DMS153 (cell line): ENCODE measurements around the gene DHODH.
A peak's percentile ranks its signal among the peaks of the same experiment; 100 is the strongest.

ENCODE experiments used
- DNase-seq: peaks from one replicate; lab custom pipeline; 2025; lab: John Stamatoyannopoulos, UW

Gene DHODH

DNA sequence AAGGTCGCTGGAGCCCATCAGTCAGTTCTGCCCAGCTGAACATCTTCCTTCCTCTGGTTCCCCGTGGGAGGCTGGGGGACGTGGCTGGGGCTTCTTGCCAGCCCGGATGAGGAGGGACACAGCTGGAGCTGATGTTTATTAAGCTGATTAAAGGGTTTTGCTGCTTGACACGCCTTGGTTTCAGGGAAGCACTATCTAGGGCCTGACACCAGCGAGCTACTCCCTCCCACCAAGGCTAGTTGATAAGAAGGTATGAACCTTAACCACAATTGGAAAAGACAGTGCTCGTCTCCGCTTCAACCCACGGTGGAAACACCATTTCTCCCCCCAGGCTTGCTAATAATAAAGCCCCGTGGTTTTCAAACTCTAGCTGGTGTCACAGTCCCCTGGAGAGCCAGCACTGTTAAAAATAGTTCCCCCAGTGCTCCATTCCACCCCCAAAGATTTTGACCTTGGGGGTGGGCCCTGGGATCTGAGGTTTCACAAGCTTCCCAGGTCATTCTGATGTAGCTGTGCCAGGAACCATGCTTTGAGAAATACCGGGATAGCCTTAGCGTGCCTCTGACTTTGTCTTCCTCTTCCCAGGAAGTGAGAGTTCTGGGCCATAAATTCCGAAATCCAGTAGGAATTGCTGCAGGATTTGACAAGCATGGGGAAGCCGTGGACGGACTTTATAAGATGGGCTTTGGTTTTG is 5.5 kb downstream of the DHODH start:
- no peak for DNase-seq

DNA sequence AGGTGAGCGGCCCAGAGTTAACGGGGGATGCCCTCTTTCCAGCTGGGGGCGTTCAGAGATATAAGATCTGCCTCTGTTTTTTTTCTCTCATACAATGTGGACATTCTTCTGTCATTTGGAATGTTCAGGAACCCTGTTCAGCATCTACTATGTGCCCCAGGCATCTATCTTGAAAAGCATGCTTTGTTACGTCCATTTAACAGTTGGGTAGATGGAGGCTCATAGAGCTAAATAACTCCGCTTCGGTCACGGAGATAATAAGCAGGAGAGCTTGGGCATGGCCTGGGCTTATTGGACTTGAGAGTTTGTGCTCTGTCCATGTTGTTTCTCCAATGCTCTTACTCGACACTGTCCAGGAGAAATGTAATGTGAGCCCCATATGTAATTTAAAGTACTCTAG is 6.1 kb downstream of the DHODH start:
- no peak for DNase-seq

DNA sequence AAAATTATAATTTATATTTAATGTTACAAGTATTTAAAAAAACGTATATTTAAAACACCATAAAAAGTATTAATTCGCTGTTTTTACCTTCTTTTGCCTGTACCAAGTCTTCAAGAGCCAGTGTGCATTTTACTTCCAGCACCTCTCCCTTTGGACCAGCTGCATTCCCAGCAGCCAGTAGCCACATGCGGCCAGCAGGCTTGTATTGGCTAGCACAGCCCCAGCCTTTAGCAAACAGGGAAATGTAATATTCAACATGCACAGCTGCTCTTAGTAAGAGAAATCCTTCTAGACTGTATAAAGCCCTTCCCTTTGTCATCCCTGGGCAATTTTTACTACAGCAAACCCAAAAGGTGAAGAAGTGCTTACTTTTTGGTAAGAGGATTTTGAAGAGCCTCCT is 6.6 kb downstream of the DHODH start:
- DNase-seq: peak; percentile 29

DNA sequence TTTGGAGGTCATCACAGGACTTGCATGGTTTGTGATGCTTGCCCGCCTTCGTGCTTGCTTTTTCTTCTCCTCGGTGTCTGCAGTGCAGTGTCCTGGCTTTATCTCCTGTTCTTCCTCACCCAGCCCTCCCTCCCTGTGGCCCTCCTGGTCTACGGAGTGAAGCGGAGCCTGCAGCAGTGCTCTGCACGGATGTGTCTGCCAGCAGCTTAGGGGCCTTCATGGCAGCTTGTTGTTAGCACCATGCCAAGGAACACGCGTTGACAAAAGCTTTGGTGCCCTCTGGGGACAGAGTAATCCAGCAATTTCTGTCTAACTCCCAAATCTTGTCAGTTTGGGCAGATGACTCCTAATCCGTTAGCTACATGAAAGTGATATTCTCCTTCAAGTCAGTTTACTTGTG is 9.9 kb downstream of the DHODH start:
- no peak for DNase-seq

- no peak for DNase-seq
Observed at GRCh38 chr16:72021043-72021442, 12.5 kb downstream of the DHODH start.

DNA sequence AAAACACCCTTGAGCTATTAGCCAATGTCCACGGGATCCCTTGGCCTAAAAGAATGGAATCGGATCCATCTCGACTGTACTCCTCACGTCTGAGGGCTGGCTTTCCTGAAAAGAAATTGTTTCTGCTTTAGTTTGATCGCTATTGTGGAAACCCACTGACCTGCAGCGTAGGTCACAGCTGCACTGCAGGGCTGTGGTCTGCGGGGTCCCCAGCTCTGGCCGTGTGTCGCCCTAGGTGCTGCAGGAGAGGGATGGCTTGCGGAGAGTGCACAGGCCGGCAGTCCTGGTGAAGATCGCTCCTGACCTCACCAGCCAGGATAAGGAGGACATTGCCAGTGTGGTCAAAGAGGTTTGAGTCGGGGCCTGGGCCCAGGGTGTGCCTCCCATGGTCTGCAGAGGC is 13.6 kb downstream of the DHODH start:
- DNase-seq: no peak

- no peak for DNase-seq
Observed at GRCh38 chr16:72023962-72024361, 15.4 kb downstream of the DHODH start.

- no peak for DNase-seq
Observed at GRCh38 chr16:72024862-72025382, 16.4 kb downstream of the DHODH start.

- no peak for DNase-seq
Observed at GRCh38 chr16:72025404-72026114, 17.0 kb downstream of the DHODH start.

GRCh38 chr16:72027669-72028378 is 19.3 kb downstream of the DHODH start:
- no peak for DNase-seq

DNA sequence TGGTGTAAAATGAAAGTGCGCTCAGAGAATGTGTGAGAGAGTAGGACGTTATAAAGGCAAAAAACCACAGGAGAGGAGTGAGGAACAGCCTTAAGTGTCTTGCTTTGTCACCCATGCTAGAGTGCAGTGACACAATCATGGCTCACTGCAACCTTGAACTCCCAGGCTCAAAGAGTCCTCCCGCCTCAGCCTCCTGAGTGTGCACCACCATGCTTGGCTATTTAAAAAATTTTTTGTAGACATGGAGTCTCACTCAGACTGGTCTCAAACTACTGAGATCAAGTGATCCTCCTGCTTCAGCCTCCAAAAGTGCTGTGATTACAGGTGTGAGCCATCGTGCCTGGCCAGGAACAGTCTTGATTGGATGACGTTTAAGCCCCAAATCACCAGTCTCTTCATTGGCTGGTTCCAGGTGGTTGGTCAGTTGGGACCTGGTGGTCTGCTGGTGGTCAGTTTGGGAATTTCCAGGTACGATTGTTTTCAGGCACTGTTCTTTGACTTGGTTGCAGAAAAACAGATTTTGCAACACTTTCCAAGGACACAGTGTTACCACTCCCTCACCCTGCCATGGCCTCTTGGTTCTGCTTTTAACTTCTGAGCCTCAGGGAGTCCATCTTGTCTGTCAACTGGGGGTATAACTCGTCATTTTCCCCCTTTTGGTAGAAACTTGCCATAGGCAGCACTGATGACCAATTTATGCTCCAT is 21.2 kb downstream of the DHODH start:
- DNase-seq: no peak

GRCh38 chr16:72033437-72033836 is 24.9 kb downstream of the DHODH start:
- DNase-seq: no peak

DNA sequence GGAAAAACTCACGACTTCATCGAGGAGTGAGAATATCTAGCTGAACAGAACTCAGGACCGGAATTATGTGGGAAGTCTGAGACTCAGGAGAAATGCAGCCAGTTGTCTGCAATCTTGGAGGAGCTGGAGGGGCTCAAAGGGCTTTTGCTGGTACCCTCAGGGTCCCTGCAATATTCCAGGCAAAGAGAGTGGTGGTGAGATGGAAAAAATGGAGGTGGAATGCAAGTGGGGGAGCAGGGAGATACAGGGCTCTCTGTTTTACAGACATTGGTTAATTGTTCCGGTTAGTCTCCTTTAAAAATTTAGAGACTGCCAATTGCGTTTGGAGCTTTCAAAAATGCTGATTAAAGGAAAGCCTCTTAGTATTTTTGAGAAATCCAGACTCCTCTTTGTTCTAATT is 27.6 kb downstream of the DHODH start:
- DNase-seq: no peak

DNA sequence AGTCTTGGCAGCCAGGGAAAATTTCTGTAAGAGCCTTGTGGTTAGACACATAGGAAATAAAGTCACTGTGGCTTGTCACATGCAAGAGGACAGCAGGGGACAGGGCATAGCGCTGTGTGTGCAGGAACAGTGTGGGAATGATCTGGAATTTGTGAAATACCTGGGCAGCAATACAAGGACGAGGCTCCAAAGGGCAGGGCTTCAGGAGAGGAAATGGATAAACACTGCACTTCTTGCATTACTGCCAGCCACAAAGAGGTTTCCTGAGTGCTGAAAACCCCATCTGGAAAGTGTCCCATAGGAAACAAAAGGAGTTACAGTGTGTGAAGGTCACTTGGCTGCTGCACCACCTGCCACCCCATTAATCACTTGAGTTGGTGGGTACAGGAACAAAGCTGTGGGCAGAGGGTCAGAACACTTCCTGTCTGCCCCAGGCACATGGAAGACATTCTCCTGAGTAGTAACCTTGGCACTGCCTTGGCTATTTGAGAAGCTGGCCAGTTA is 33.7 kb downstream of the DHODH start:
- DNase-seq: peak; percentile 8

DNA sequence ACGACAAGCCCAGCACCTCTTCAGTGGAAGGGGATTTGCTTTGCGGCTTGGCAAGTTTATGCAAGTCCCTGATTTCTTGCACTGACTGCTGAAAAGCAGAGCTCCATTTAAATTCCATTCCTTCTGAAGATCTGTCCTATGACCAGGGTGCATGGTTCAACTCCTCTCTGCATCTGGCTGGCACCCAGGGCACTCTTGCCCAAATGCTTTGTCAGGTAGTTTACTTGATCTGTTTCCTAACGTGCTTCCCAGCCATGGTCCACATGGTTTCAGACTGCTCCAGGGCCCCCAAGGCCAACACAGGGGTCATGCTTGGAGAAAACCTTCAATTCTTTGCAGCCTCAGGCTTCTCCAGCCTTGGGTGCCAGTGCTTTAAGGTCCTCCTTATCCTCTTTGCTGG is 34.5 kb downstream of the DHODH start:
- DNase-seq: no peak

GRCh38 chr16:72043539-72043938 is 35.0 kb downstream of the DHODH start:
- no peak for DNase-seq

GRCh38 chr16:72044296-72044695 is 35.8 kb downstream of the DHODH start:
- no peak for DNase-seq

GRCh38 chr16:72044825-72045359 is 36.3 kb downstream of the DHODH start:
- no peak for DNase-seq

DNA sequence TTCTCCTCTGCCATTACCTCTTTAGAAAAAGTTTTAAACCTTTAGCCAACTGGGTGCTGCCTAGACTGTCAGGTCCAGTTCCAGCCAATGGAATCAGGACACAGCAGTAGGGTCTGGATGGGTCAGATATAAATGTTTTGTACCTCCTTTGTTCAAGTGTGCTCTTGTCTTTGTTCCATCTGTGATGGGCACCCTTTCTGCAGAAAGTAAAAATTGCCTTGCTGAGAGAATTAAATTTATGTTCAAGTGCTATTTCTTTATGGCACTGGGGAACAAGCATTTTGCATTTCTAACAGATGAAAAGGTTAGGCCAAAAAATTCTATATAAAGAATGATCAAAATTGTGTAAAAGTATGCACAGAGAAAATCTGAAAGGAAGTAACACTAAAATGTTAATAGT is 40.6 kb downstream of the DHODH start:
- no peak for DNase-seq

DNA sequence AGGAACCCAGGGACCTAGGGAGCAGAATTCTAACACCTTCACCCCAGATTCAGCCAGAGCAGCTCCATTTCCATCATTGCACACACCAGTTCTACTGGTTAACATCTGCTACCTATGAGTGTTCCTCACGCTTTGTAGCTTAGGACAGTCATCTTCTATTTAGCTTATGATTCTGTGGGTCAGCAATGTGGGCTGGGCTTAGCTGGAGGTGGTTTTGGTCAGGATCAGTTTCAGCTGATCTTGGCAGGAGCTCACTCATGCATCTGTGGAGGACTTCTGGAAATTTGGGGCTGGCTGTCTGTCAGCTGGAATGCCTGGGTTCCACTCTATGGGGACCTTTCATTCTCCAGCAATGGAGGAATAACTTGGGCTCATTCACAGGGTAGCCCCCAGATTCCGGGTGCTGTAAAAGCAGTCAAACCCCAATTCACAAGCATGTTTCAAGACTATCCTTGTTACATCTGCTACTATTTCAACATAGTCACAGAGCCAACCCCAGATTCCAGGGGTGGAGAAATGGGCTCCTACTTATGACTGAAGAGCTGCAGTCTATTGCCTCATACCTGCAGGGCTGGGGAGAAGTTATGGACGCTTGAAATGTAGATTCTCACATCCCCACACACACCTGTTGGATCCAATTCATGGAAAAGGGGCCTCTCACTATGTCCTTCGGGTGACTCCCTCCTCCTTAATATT is 42.4 kb downstream of the DHODH start:
- no peak for DNase-seq

DNA sequence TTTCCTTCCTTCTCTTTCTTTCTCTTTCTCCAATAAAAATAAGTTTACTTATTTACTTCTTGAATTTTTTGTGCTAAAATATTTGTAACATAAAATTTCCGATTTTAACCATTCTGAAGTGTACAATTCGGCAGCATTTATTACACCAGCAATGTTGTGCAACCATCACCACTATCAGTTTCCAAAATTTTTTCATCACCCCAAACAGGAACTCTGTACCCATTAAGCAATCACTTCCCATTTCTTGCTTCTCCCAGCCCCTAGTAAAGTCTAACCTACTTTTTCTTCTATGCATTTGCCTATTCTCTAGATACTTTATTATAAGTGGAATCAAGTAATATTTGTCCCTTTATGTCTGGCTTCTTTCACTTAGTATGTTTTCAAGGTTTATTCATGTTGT is 43.3 kb downstream of the DHODH start:
- DNase-seq: no peak
